ENCODE data around the gene HMOX2.

HMOX2 gene

GRCh38 chr16:4465977-4466779, 10.0 kb upstream of the HMOX2 start:
- no peak for DNase-seq

- no peak for DNase-seq
Measured at GRCh38 chr16:4467916-4468315, 8.3 kb upstream of the HMOX2 start.

- DNase-seq = no peak
Measured at GRCh38 chr16:4468972-4469371, 7.2 kb upstream of the HMOX2 start.

- no peak for DNase-seq
Measured at GRCh38 chr16:4471869-4472268, 4.3 kb upstream of the HMOX2 start.

- no peak for DNase-seq
Measured at GRCh38 chr16:4472880-4473279, 3.3 kb upstream of the HMOX2 start.

- DNase-seq = peak; percentile 84
Measured at GRCh38 chr16:4474192-4474961, 1.8 kb upstream of the HMOX2 start, which contains the start of gene NMRAL1. NMRAL1 (minus strand) TSS chr16:4474625; CDS start chr16:4474132, 493 bp downstream.

GRCh38 chr16:4477966-4478365, 1.8 kb downstream of the HMOX2 start:
- no peak for DNase-seq

GRCh38 chr16:4481526-4481925, 5.3 kb downstream of the HMOX2 start:
- DNase-seq = no peak

- DNase-seq = no peak
Measured at GRCh38 chr16:4481963-4482362, 5.8 kb downstream of the HMOX2 start.

- no peak for DNase-seq
Measured at GRCh38 chr16:4486126-4486893, 10.1 kb downstream of the HMOX2 start.

GRCh38 chr16:4487955-4488498, 11.8 kb downstream of the HMOX2 start:
- DNase-seq = no peak

- DNase-seq = no peak
Measured at GRCh38 chr16:4488499-4488967, 12.3 kb downstream of the HMOX2 start.

- no peak for DNase-seq
Measured at GRCh38 chr16:4489030-4489429, 12.8 kb downstream of the HMOX2 start.

GRCh38 chr16:4491898-4492297, 15.7 kb downstream of the HMOX2 start:
- DNase-seq = no peak

- DNase-seq = no peak
Measured at GRCh38 chr16:4494746-4495490, 18.7 kb downstream of the HMOX2 start.

- no peak for DNase-seq
Measured at GRCh38 chr16:4495766-4496165, 19.6 kb downstream of the HMOX2 start.

- DNase-seq = no peak
Measured at GRCh38 chr16:4496305-4496704, 20.1 kb downstream of the HMOX2 start.

GRCh38 chr16:4498546-4499195, 22.5 kb downstream of the HMOX2 start:
- no peak for DNase-seq

GRCh38 chr16:4499196-4499555, 23.0 kb downstream of the HMOX2 start:
- DNase-seq = no peak

- no peak for DNase-seq
Measured at GRCh38 chr16:4500272-4500671, 24.1 kb downstream of the HMOX2 start.

- DNase-seq = no peak
Measured at GRCh38 chr16:4501071-4501478, 24.9 kb downstream of the HMOX2 start.
